H1 (cell line): ENCODE measurements around the gene MTG1. TPM values are rescaled to one million over a fixed set of nuclear protein-coding genes. Genes with fewer than 3 reads are reported as not detected.

Experiments used
- CTCF ChIA-PET: fragments of 300-600 bp; sonication (Branson Sonifier 250); formaldehyde crosslinking; loops from one replicate; lab custom pipeline; 2021; ENCODE audit not compliant: partially characterized antibody; lab: Charles Lee
- POLR2A ChIA-PET: fragments of 300-600 bp; sonication (Branson Sonifier 250); formaldehyde crosslinking; loops from one replicate; lab custom pipeline; 2021; ENCODE audit warnings: inconsistent platforms; ENCODE audit not compliant: partially characterized antibody; lab: Charles Lee
- DNase-seq, 2 experiments: peaks; one replicate each; pipeline versions ENCODE4 v3.0.0 to v3.0.0-alpha.2; 2010 to 2022; ENCODE audit warnings: low spot score in 2 of 2, low read depth in 1 of 2, mixed read lengths in 1 of 2
- FAIRE-seq: peaks from 2 replicates; lab custom pipeline; 2011; peaks lifted over from hg19 to GRCh38; lab: Jason Lieb, UNC
- H2AFZ ChIP-seq: 2 replicates; pipeline ENCODE4 v1.8.1; 2012; ENCODE audit warnings: low read length, inconsistent platforms
- H2AK5ac ChIP-seq: 2 replicates; pipeline ENCODE4 v1.6.1; 2013; ENCODE audit warnings: low read depth, low read length
- H2BK120ac ChIP-seq: replicated peaks from 2 replicates; pipeline ENCODE3; 2013; ENCODE audit warnings: low read depth, low read length, inconsistent platforms
- H2BK12ac ChIP-seq: 2 replicates; pipeline ENCODE4 v1.6.1; 2013; ENCODE audit warnings: low read depth, low read length
- H2BK15ac ChIP-seq: 2 replicates; pipeline ENCODE4 v1.6.1; 2013; ENCODE audit warnings: low read length
- H2BK20ac ChIP-seq: 2 replicates; pipeline ENCODE4 v1.6.1; 2013; ENCODE audit warnings: low read length
- H2BK5ac ChIP-seq: 2 replicates; pipeline ENCODE4 v1.6.1; 2013; ENCODE audit warnings: low read depth, low read length
- H3K14ac ChIP-seq: 2 replicates; pipeline ENCODE4 v1.6.1; 2013; ENCODE audit warnings: inconsistent platforms; ENCODE audit not compliant: insufficient read length
- H3K18ac ChIP-seq: 2 replicates; pipeline ENCODE4 v1.6.1; 2013; ENCODE audit warnings: low read length; ENCODE audit errors: extremely low read depth
- H3K23ac ChIP-seq: 2 replicates; pipeline ENCODE4 v1.6.1; 2013; ENCODE audit warnings: inconsistent platforms; ENCODE audit not compliant: insufficient read length
- H3K23me2 ChIP-seq: 2 replicates; pipeline ENCODE4 v1.6.1; 2013; ENCODE audit warnings: low read depth, low read length
- H3K27ac ChIP-seq: 2 replicates; pipeline ENCODE4 v1.6.1; 2011; ENCODE audit warnings: low read depth, low read length, inconsistent platforms
- H3K27me3 ChIP-seq, 4 experiments: replicated peaks in 1 of 4; 1 replicate in 1 of 4; 2 replicates in 3 of 4; pipeline versions ENCODE4 v1.6.1 to v1.8.1; 2011 to 2013; ENCODE audit warnings: low read length in 3 of 4, mild to moderate bottlenecking in 3 of 4, inconsistent platforms in 2 of 4, mixed read lengths in 2 of 4, moderate library complexity in 1 of 4; ENCODE audit not compliant: control insufficient read depth in 3 of 4, insufficient read depth in 3 of 4; ENCODE audit errors: extremely low read depth in 1 of 4
- H3K36me3 ChIP-seq, 4 experiments: 2 replicates each; pipeline versions ENCODE4 v1.6.1 to v1.8.1; 2011 to 2013; ENCODE audit warnings: mild to moderate bottlenecking in 4 of 4, low read length in 3 of 4, moderate library complexity in 2 of 4, control low read depth in 1 of 4, inconsistent platforms in 1 of 4; ENCODE audit not compliant: insufficient read depth in 4 of 4, control insufficient read depth in 2 of 4
- H3K4ac ChIP-seq: replicated peaks from 2 replicates; pipeline ENCODE3; 2013; ENCODE audit warnings: low read length, low read depth, mixed read lengths, inconsistent platforms; ENCODE audit not compliant: insufficient read length
- H3K4me1 ChIP-seq, 4 experiments: replicated peaks in 1 of 4; 1 replicate in 1 of 4; 2 replicates in 3 of 4; pipeline versions ENCODE4 v1.6.1 to v1.8.1; 2011 to 2013; ENCODE audit warnings: low read length in 3 of 4, inconsistent platforms in 2 of 4, mixed read lengths in 1 of 4; ENCODE audit not compliant: insufficient read depth in 4 of 4, control insufficient read depth in 3 of 4
- H3K4me2 ChIP-seq, 2 experiments: 2 replicates each; pipeline versions ENCODE4 v1.6.1 to v1.8.1; 2011 to 2013; ENCODE audit warnings: low read depth in 2 of 2, low read length in 2 of 2, control low read depth in 1 of 2, inconsistent platforms in 1 of 2, mild to moderate bottlenecking in 1 of 2; ENCODE audit not compliant: insufficient read depth in 1 of 2
- H3K4me3 ChIP-seq, 4 experiments: fragments of 200-600, 300-600 bp in 1 of 4; sonication (generic), shearing (Covaris generic), sonication (Bioruptor Twin) in 1 of 4; 2 replicates each; pipeline versions ENCODE4 v1.5.1 to v1.8.1; 2011 to 2016; ENCODE audit warnings: low read length in 4 of 4, low read depth in 3 of 4, control low read depth in 2 of 4, inconsistent platforms in 2 of 4, mild to moderate bottlenecking in 2 of 4, mixed read lengths in 1 of 4, moderate library complexity in 1 of 4; ENCODE audit not compliant: insufficient read depth in 2 of 4; ENCODE audit errors: extremely low read depth in 1 of 4
- H3K56ac ChIP-seq: replicated peaks from 2 replicates; pipeline ENCODE3; 2013; ENCODE audit warnings: low read depth, mild to moderate bottlenecking, mixed read lengths, low read length, inconsistent platforms; ENCODE audit not compliant: insufficient read length
- H3K79me1 ChIP-seq: 2 replicates; pipeline ENCODE4 v1.6.1; 2013; ENCODE audit warnings: low read depth, low read length, control low read depth
- H3K79me2 ChIP-seq, 2 experiments: 2 replicates each; pipeline versions ENCODE4 v1.6.1 to v1.8.1; 2012 to 2013; ENCODE audit warnings: low read length in 2 of 2, mild to moderate bottlenecking in 2 of 2, inconsistent platforms in 1 of 2; ENCODE audit not compliant: insufficient read depth in 2 of 2, control insufficient read depth in 1 of 2
- H3K9ac ChIP-seq, 4 experiments: replicated peaks in 1 of 4; 1 replicate in 1 of 4; 2 replicates in 3 of 4; pipeline versions ENCODE4 v1.6.1 to v1.8.1; 2011 to 2013; ENCODE audit warnings: low read depth in 3 of 4, low read length in 3 of 4, control low read depth in 2 of 4, mild to moderate bottlenecking in 2 of 4, moderate library complexity in 2 of 4, inconsistent platforms in 1 of 4; ENCODE audit errors: extremely low read depth in 1 of 4
- H3K9me3 ChIP-seq, 2 experiments: 2 replicates each; pipeline versions ENCODE4 v1.6.1 to v1.8.1; 2012 to 2013; ENCODE audit warnings: mild to moderate bottlenecking in 2 of 2, moderate library complexity in 2 of 2, control low read depth in 1 of 2, inconsistent platforms in 1 of 2, low read depth in 1 of 2, low read length in 1 of 2, mixed read lengths in 1 of 2; ENCODE audit not compliant: insufficient read depth in 2 of 2
- H4K20me1 ChIP-seq, 2 experiments: replicated peaks in 1 of 2; 2 replicates each; pipeline versions ENCODE3 to v1.8.1; 2011 to 2013; ENCODE audit warnings: inconsistent platforms in 2 of 2, low read length in 2 of 2, mild to moderate bottlenecking in 1 of 2; ENCODE audit not compliant: insufficient read depth in 2 of 2, control insufficient read depth in 1 of 2
- H4K5ac ChIP-seq: 2 replicates; pipeline ENCODE4 v1.6.1; 2013; ENCODE audit warnings: low read length, low read depth, mixed read lengths, inconsistent platforms; ENCODE audit not compliant: insufficient read length
- H4K8ac ChIP-seq: 2 replicates; pipeline ENCODE4 v1.8.0; 2013; ENCODE audit warnings: mild to moderate bottlenecking, moderate library complexity, low read length, inconsistent platforms; ENCODE audit not compliant: insufficient read depth; ENCODE audit errors: extremely low read depth
- H4K91ac ChIP-seq: replicated peaks from 2 replicates; pipeline ENCODE3; 2013; ENCODE audit warnings: low read length, mixed read lengths, inconsistent platforms; ENCODE audit not compliant: insufficient read length
- BCL11A ChIP-seq, 2 experiments: IDR thresholded peaks; one replicate each; pipeline ENCODE4 v1.6.1; 2011; ENCODE audit warnings: low read depth in 2 of 2, low read length in 2 of 2, mild to moderate bottlenecking in 2 of 2
- CHD1 ChIP-seq: IDR thresholded peaks from 2 replicates; pipeline ENCODE4 v1.6.1; 2012; ENCODE audit warnings: low read depth, low read length, improper control_type of control experiment
- CTBP2 ChIP-seq: IDR thresholded peaks from 2 replicates; pipeline ENCODE4 v1.7.0; 2011; ENCODE audit warnings: borderline replicate concordance, mild to moderate bottlenecking, moderate library complexity, mixed read lengths, low read length; ENCODE audit not compliant: insufficient read depth, insufficient read length
- HDAC6 ChIP-seq: IDR thresholded peaks from one replicate; pipeline ENCODE4 v1.7.1; 2012; ENCODE audit warnings: low read depth, mild to moderate bottlenecking, inconsistent platforms, low read length, moderate library complexity
- JUN ChIP-seq: IDR thresholded peaks from 2 replicates; pipeline ENCODE4 v1.6.1; 2011; ENCODE audit warnings: low read depth, mild to moderate bottlenecking, improper control_type of control experiment, low read length
- MAFK ChIP-seq: IDR thresholded peaks from 2 replicates; pipeline ENCODE4 v1.6.1; 2012; ENCODE audit warnings: low read depth, mild to moderate bottlenecking, improper control_type of control experiment, low read length
- POU5F1 ChIP-seq: IDR thresholded peaks from 2 replicates; pipeline ENCODE4 v1.6.1; 2011; ENCODE audit warnings: low read depth, mild to moderate bottlenecking, low read length, moderate library complexity
- RNF2 ChIP-seq: fragments of 200-900, 300-1000 bp; sonication (generic); IDR thresholded peaks from 2 replicates; pipeline ENCODE4 v1.7.1; 2016; ENCODE audit warnings: borderline replicate concordance, low read depth, mild to moderate bottlenecking, antibody characterized with exemption, low read length; ENCODE audit not compliant: poor library complexity, severe bottlenecking; ENCODE audit errors: missing control alignments
- SP4 ChIP-seq: IDR thresholded peaks from 2 replicates; pipeline ENCODE4 v1.6.1; 2012; ENCODE audit warnings: low read length, inconsistent platforms
- SUZ12 ChIP-seq: fragments of 200-600 bp; sonication (generic); IDR thresholded peaks from 2 replicates; pipeline ENCODE4 v1.6.1; 2012; ENCODE audit warnings: mild to moderate bottlenecking, inconsistent platforms, low read length, moderate library complexity, mixed read lengths
- TAF1 ChIP-seq: IDR thresholded peaks from 2 replicates; pipeline ENCODE4 v1.6.1; 2011; ENCODE audit warnings: mild to moderate bottlenecking, low read depth, low read length
- TCF12 ChIP-seq: IDR thresholded peaks from 2 replicates; pipeline ENCODE4 v1.6.1; 2011; ENCODE audit warnings: low read depth, mild to moderate bottlenecking, low read length
- WGBS, 2 experiments: shearing (Covaris generic) in 1 of 2; methylation state at CpG; one replicate each; pipeline versions ENCODE4 v1.1.6 to v1.1.7; 2013 to 2015; ENCODE audit warnings: low lambda C conversion rate in 2 of 2, mixed read lengths in 2 of 2, inconsistent platforms in 1 of 2, low coverage in 1 of 2, missing lambda C conversion rate in 1 of 2; ENCODE audit not compliant: insufficient replicate concordance in 2 of 2, insufficient coverage in 1 of 2, insufficient read length in 1 of 2; ENCODE audit errors: extremely low coverage in 1 of 2, missing lambda C conversion rate in 1 of 2; 5-methylcytosine and 5-hydroxymethylcytosine counted together
- polyA plus RNA-seq, 7 experiments: library from polyadenylated mRNA; depleted of rRNA in 3 of 7; stranded (reverse) in 5 of 7; unstranded in 2 of 7; fragments of >200 nt in 5 of 7; fragments of 200-250 nt in 2 of 7; gene quantifications; 1 replicate in 5 of 7; 2 replicates in 1 of 7; 4 replicates in 1 of 7; pipeline versions ENCODE4 v1.2.1 to v1.2.3, GENCODE V29; 2011 to 2013; ENCODE audit warnings: missing spikeins in 2 of 7, mixed read lengths in 2 of 7
- total RNA-seq: library from RNA; stranded (reverse); fragmentation: NEBNext Ultra II Directional; extraction: Animal tissue kit (Norgen Biotek cat#: 25700); gene quantifications from 2 replicates; pipeline ENCODE4 v1.2.1, GENCODE V29; 2021
- TF ChIP-seq, protein P1 (sequence below): IDR thresholded peaks from 2 replicates; pipeline ENCODE4 v1.6.1; 2011; ENCODE audit warnings: low read depth, mild to moderate bottlenecking, low read length; ENCODE audit not compliant: insufficient read depth

The MTG1 gene
- total and polyA plus RNA-seq, 2 of the 8 experiments (the other 6 are each of a cell fraction or from before 2014, with no cell fraction given) = 56.6 to 81.6 TPM

DNA sequence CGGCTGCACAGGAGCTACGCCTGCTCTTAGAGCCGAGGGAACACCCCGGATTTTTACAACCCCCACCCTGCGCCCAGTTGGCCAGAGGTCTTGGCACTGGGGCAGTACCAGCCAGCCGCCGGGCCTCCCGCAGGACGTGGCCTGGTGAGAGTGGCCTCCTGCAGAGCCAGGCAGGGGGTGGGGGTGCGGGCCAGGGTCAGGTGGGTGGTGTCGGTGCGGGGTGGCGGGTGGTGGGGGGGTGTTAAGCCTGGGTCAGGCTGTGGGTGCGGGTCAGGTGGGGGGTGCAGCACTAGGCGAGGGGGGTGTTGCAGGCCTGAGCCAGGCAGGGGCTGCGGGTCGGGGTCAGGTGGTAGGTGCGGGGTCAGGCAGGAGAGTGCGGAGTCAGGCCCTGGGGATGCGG lies 21.4 kb upstream of the MTG1 start:
- no peak for DNase-seq

More for the DNA sequence above, 21.4 kb upstream of the MTG1 start:
- no peaks in the 10 kb centered on the region; a peak in 2 of 7 replicates for H3K4me1 ChIP-seq
- FAIRE-seq = no peak
- no peaks in the 10 kb centered on the region for H3K9me3 ChIP-seq
- H3K56ac ChIP-seq = no peak overlapping the region
- H3K4ac ChIP-seq = no peak overlapping the region
- H3K14ac ChIP-seq = no peak overlapping the region
- H3K9ac ChIP-seq = no peak overlapping the region
- no peak for TF ChIP-seq SP4
- TF ChIP-seq MAFK = no peak
- TF ChIP-seq HDAC6 = no peak
- TF ChIP-seq TAF1 = no peak
- no peak for TF ChIP-seq BCL11A (IDR thresholded peaks at IDR 0.05; ENCODE audit: low read depth in 2 of 2, low read length in 2 of 2)
- TF ChIP-seq TCF12 = no peak
- no peak for TF ChIP-seq RNF2
- no peak for TF ChIP-seq POU5F1
- no peak for TF ChIP-seq CHD1
- no peak for TF ChIP-seq SUZ12
- no peak for TF ChIP-seq JUN
- TF ChIP-seq, protein P1, sequence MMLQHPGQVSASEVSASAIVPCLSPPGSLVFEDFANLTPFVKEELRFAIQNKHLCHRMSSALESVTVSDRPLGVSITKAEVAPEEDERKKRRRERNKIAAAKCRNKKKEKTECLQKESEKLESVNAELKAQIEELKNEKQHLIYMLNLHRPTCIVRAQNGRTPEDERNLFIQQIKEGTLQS = no peak
- no peak for TF ChIP-seq CTBP2
- H4K20me1 ChIP-seq = peaks cover 3 to 14% of the 10 kb centered on the region in 2 experiments
- H2BK15ac ChIP-seq = no peak overlapping the region
- H3K79me2 ChIP-seq = peaks cover 0 to 3% of the 10 kb centered on the region in 2 experiments; a peak in 2 of 4 replicates
- H3K36me3 ChIP-seq = peaks cover 13 to 24% (median 21%) of the 10 kb centered on the region in 4 experiments
- H3K18ac ChIP-seq = no peak overlapping the region
- H3K4me2 ChIP-seq = peak overlapping the region; percentile 53 to 56
- H2BK5ac ChIP-seq = no peak overlapping the region
- H3K23ac ChIP-seq = no peak overlapping the region
- no peak overlapping the region for H3K27ac ChIP-seq
- no peak overlapping the region for H2BK12ac ChIP-seq
- H2AFZ ChIP-seq = no peak overlapping the region
- ChIA-PET CTCF (interaction anchor here (1.2 kb wide), 1 partner anchor 9 kb away, joined by 4 read pairs; no protein-coding TSS in a partner anchor), POLR2A (interaction anchor here (1.2 to 1.9 kb wide), 2 partner anchors 11 to 25 kb away, joined by 3 to 8 read pairs; partner anchors contain the start of gene PRAP1)
- H2BK120ac ChIP-seq = no peak overlapping the region
- peaks cover 7% of the 10 kb centered on the region for H3K79me1 ChIP-seq
- H2AK5ac ChIP-seq = no peak overlapping the region
- peaks cover 8 to 27% (median 18%) of the 10 kb centered on the region in 4 experiments for H3K27me3 ChIP-seq
- peaks cover 1% of the 10 kb centered on the region; the same call in 1 of the 2 replicates for H3K23me2 ChIP-seq
- H4K5ac ChIP-seq = no peak overlapping the region
- H4K8ac ChIP-seq = no peak overlapping the region; the same call in 1 of the 2 replicates
- H4K91ac ChIP-seq = no peak overlapping the region
- 83% methylated on average over 10 of the region's 20 CpGs; no CpG with 5 or more reads in 1 of the 2 experiments for WGBS, 2 experiments
- no peak overlapping the region for H2BK20ac ChIP-seq
- peak overlapping the region in 2 of 4 experiments; percentile 79 to 97; a peak in 3 of 8 replicates for H3K4me3 ChIP-seq
